SU-DHL-6 (cell line): ENCODE data around the gene STARD10.

Experiments used
- H2AFZ ChIP-seq: fragments of 200-600 bp; sonication (generic); 2 replicates; pipeline ENCODE4 v1.6.1; 2014; ENCODE audit warnings: low read depth, mild to moderate bottlenecking, moderate library complexity, mixed read lengths, antibody characterized with exemption, low read length; ENCODE audit not compliant: severe bottlenecking
- H3F3A ChIP-seq: fragments of 200-600 bp; shearing (Covaris generic); 2 replicates; pipeline ENCODE4 v1.6.0; 2016; ENCODE audit warnings: antibody characterized with exemption, mild to moderate bottlenecking; ENCODE audit not compliant: insufficient read depth
- H3K27ac ChIP-seq: fragments of 200-600 bp; sonication (generic); 2 replicates; pipeline ENCODE4 v1.5.1; 2016; ENCODE audit warnings: low read depth, mild to moderate bottlenecking, low read length, moderate library complexity, mixed read lengths
- H3K27me3 ChIP-seq: fragments of 200-600 bp; sonication (generic), shearing (Covaris generic); 2 replicates; pipeline ENCODE4 v1.6.0; 2014; ENCODE audit warnings: mild to moderate bottlenecking, low read length
- H3K36me3 ChIP-seq: fragments of 200-600 bp; sonication (generic); 2 replicates; pipeline ENCODE4 v1.6.1; 2014; ENCODE audit warnings: mild to moderate bottlenecking, low read length, mixed read lengths
- H3K4me2 ChIP-seq: fragments of 300-600, 200-600 bp; shearing (Covaris generic), sonication (generic); 2 replicates; pipeline ENCODE4 v1.6.0; 2014; ENCODE audit warnings: low read length, low read depth, mild to moderate bottlenecking; ENCODE audit not compliant: poor library complexity, severe bottlenecking
- H3K4me3 ChIP-seq: fragments of 200-600 bp; sonication (generic); 2 replicates; pipeline ENCODE4 v1.5.1; 2014; ENCODE audit warnings: antibody characterized with exemption, low read length, mild to moderate bottlenecking, mixed read lengths; ENCODE audit not compliant: insufficient read depth, poor library complexity, severe bottlenecking
- H3K79me2 ChIP-seq: fragments of 200-600 bp; sonication (generic); 2 replicates; pipeline ENCODE4 v1.6.1; 2014; ENCODE audit warnings: mild to moderate bottlenecking, low read length, moderate library complexity; ENCODE audit not compliant: insufficient read depth
- H3K9ac ChIP-seq: fragments of 200-600 bp; sonication (generic); 2 replicates; pipeline ENCODE4 v1.7.0; 2014; ENCODE audit warnings: mild to moderate bottlenecking, low read length
- H3K9me2 ChIP-seq: fragments of 200-600 bp; sonication (generic); replicated peaks from 2 replicates; pipeline ENCODE4 v1.6.1; 2014; ENCODE audit warnings: low read length; ENCODE audit not compliant: insufficient read depth
- H3K9me3 ChIP-seq: fragments of 200-600 bp; sonication (generic); 2 replicates; pipeline ENCODE4 v1.6.1; 2014; ENCODE audit warnings: low read length, mixed read lengths; ENCODE audit not compliant: insufficient read depth
- H4K20me1 ChIP-seq: fragments of 200-600 bp; sonication (generic); 2 replicates; pipeline ENCODE4 v1.6.1; 2014; ENCODE audit warnings: low read depth, mild to moderate bottlenecking, antibody characterized with exemption, low read length, moderate library complexity, mixed read lengths
- CTCF ChIP-seq: fragments of 200-600 bp; sonication (generic); IDR thresholded peaks from one replicate; pipeline ENCODE4 v1.5.1; 2017; ENCODE audit warnings: antibody characterized with exemption, mild to moderate bottlenecking, low read length, moderate library complexity; ENCODE audit not compliant: insufficient read depth, poor library complexity, severe bottlenecking
- EZH2phosphoT487 ChIP-seq: fragments of 200-600 bp; sonication (generic), shearing (Covaris generic); conservative IDR thresholded peaks from 2 replicates; pipeline ENCODE4 v1.6.1; 2018; ENCODE audit warnings: mild to moderate bottlenecking, antibody characterized with exemption, low read length, moderate library complexity, mixed read lengths

The STARD10 gene

GRCh38 chr11:72825661-72826060 lies 31.8 kb upstream of the STARD10 start:
- Histone ChIP-seq H3K36me3 (no peaks in the 10 kb centered on the region), H2AFZ (no peak overlapping the region), H3K4me2 (no peak overlapping the region), H3K9me2 (no peaks in the 10 kb centered on the region), H3K4me3 (no peak overlapping the region), H3K27ac (no peak overlapping the region), H3K9ac (no peak overlapping the region), H3F3A (peaks cover 28% of the 10 kb centered on the region), H4K20me1 (no peaks in the 10 kb centered on the region), H3K79me2 (no peaks in the 10 kb centered on the region), H3K27me3 (no peaks in the 10 kb centered on the region), H3K9me3 (no peaks in the 10 kb centered on the region)
- TF ChIP-seq EZH2phosphoT487: no peak

GRCh38 chr11:72824811-72825505 lies 31.1 kb upstream of the STARD10 start:
- H3K27me3 ChIP-seq: no peaks in the 10 kb centered on the region
- H3K4me3 ChIP-seq: no peak overlapping the region
- H3K9me2 ChIP-seq: no peaks in the 10 kb centered on the region
- no peaks in the 10 kb centered on the region for H4K20me1 ChIP-seq
- TF ChIP-seq EZH2phosphoT487 (no peak), CTCF (no peak)
- H3K9ac ChIP-seq: no peak overlapping the region
- no peaks in the 10 kb centered on the region for H3K79me2 ChIP-seq
- H3K4me2 ChIP-seq: no peak overlapping the region
- H3K27ac ChIP-seq: 0 out of 2 replicates have a peak overlapping the region, but pooled peaks have one; percentile 1
- H3K36me3 ChIP-seq: no peaks in the 10 kb centered on the region
- H3K9me3 ChIP-seq: no peaks in the 10 kb centered on the region
- no peak overlapping the region for H2AFZ ChIP-seq
- peaks cover 34% of the 10 kb centered on the region for H3F3A ChIP-seq

GRCh38 chr11:72824020-72824419 lies 30.2 kb upstream of the STARD10 start:
- Histone ChIP-seq H3K27ac (peak overlapping the region; percentile 86), H3K4me2 (no peak overlapping the region), H3K9me2 (no peaks in the 10 kb centered on the region), H3K36me3 (no peaks in the 10 kb centered on the region), H4K20me1 (no peaks in the 10 kb centered on the region), H3K9me3 (no peaks in the 10 kb centered on the region), H2AFZ (no peak overlapping the region), H3K27me3 (no peaks in the 10 kb centered on the region), H3K9ac (no peak overlapping the region), H3F3A (peaks cover 34% of the 10 kb centered on the region), H3K79me2 (no peaks in the 10 kb centered on the region), H3K4me3 (no peak overlapping the region)
- TF ChIP-seq CTCF (no peak), EZH2phosphoT487 (no peak)

GRCh38 chr11:72823105-72823804 lies 29.4 kb upstream of the STARD10 start:
- TF ChIP-seq CTCF: no peak
- TF ChIP-seq EZH2phosphoT487: no peak
- Histone ChIP-seq H3K9me2 (no peaks in the 10 kb centered on the region), H3K36me3 (no peaks in the 10 kb centered on the region), H3K27me3 (no peaks in the 10 kb centered on the region), H3K9ac (peak overlapping the region; percentile 65), H3K4me2 (peak overlapping the region; percentile 75), H4K20me1 (no peaks in the 10 kb centered on the region), H3K4me3 (peak overlapping the region; percentile 47), H3K9me3 (no peaks in the 10 kb centered on the region), H2AFZ (no peak overlapping the region), H3F3A (peaks cover 34% of the 10 kb centered on the region), H3K79me2 (no peaks in the 10 kb centered on the region), H3K27ac (peak overlapping the region; percentile 86)
